ENCODE data around the gene ATG16L2.

ATG16L2 gene

GRCh38 chr11:72842126-72842525 lies 27.9 kb downstream of the ATG16L2 start:
- no peak for DNase-seq (ENCODE audit: low read depth)
- H3K4me3 ChIP-seq (ENCODE audit: low read depth, low read length): no peak overlapping the region
- no peak for TF ChIP-seq CTCF (IDR thresholded peaks at IDR 0.05; ENCODE audit: low read depth, low read length, missing control alignments)
- in situ Hi-C loops (cut with HindIII; ENCODE audit: low sequenced_read_pairs): no loop called here

- DNase-seq (ENCODE audit: low read depth): no peak
- TF ChIP-seq CTCF (IDR thresholded peaks at IDR 0.05; ENCODE audit: low read depth, low read length, missing control alignments): no peak
- no peak overlapping the region for H3K4me3 ChIP-seq (ENCODE audit: low read depth, low read length)
- in situ Hi-C loops (cut with HindIII; ENCODE audit: low sequenced_read_pairs): no loop called here
Observed at GRCh38 chr11:72842653-72843330, 28.6 kb downstream of the ATG16L2 start.

DNA sequence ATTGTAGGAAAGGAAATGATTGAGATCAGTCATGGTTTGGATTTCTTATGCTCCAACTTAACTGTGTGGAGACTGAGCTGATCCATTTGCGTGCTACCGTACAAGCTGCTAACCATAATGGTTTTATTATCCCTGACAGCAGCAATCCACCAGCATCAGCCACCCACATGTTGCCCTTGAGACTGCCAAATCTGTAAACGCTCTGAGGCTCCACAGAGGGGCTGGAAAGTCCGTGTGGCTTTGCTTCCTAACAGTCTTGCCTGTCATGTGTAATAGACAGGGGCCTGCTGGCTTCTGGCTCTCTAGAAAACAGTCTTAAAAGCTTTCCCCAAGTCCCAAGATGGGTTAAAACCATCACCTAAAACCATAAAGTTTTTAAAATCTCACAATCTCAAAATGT lies 30.1 kb downstream of the ATG16L2 start:
- TF ChIP-seq CTCF (IDR thresholded peaks at IDR 0.05; ENCODE audit: low read depth, low read length, missing control alignments): no peak
- in situ Hi-C loops (cut with HindIII; ENCODE audit: low sequenced_read_pairs): no loop called here
- DNase-seq (ENCODE audit: low read depth): no peak
- no peak overlapping the region for H3K4me3 ChIP-seq (ENCODE audit: low read depth, low read length)

GRCh38 chr11:72848846-72849466 lies 34.7 kb downstream of the ATG16L2 start:
- in situ Hi-C loops (cut with HindIII; ENCODE audit: low sequenced_read_pairs): no loop called here
- no peak for DNase-seq (ENCODE audit: low read depth)
- H3K4me3 ChIP-seq (ENCODE audit: low read depth, low read length): no peak overlapping the region
- TF ChIP-seq CTCF (IDR thresholded peaks at IDR 0.05; ENCODE audit: low read depth, low read length, missing control alignments): peak; percentile 77

GRCh38 chr11:72850832-72851231 lies 36.6 kb downstream of the ATG16L2 start:
- no peak for DNase-seq (ENCODE audit: low read depth)
- no peak overlapping the region for H3K4me3 ChIP-seq (ENCODE audit: low read depth, low read length)
- no peak for TF ChIP-seq CTCF (IDR thresholded peaks at IDR 0.05; ENCODE audit: low read depth, low read length, missing control alignments)
- in situ Hi-C loops (cut with HindIII; ENCODE audit: low sequenced_read_pairs): no loop called here

GRCh38 chr11:72851726-72852125 lies 37.5 kb downstream of the ATG16L2 start:
- H3K4me3 ChIP-seq (ENCODE audit: low read depth, low read length): no peak overlapping the region
- in situ Hi-C loops (cut with HindIII; ENCODE audit: low sequenced_read_pairs): no loop called here
- TF ChIP-seq CTCF (IDR thresholded peaks at IDR 0.05; ENCODE audit: low read depth, low read length, missing control alignments): no peak
- no peak for DNase-seq (ENCODE audit: low read depth)
